K562 (cell line): ENCODE measurements around the gene SLC6A20. TPM values are rescaled to one million over a fixed set of nuclear protein-coding genes. Genes with fewer than 3 reads are reported as not detected.

Experiments used
- ATAC-seq: fragments of 200-7000 bp; cut with Tn5 transposase; 3 replicates; pipeline ENCODE4 v1.9.1; 2020; ENCODE audit warnings: moderate library complexity
- BruUV-seq: library from RNA; stranded (reverse); fragments of 400-500 nt; replicated peaks from 2 replicates; lab custom pipeline; 2021; lab: Mats Ljungman, UMichigan
- CTCF ChIA-PET: fragments of 300-600 bp; formaldehyde crosslinking; extraction: SDS; loops from one replicate; lab custom pipeline; 2021; ENCODE audit warnings: low intra/inter-chr PET ratio; lab: Yijun Ruan, JAX
- POLR2A ChIA-PET: fragments of 300-600, 350-650 bp; sonication (Branson Sonifier 250); formaldehyde crosslinking; extraction: SDS; loops from one replicate; lab custom pipeline; 2021; ENCODE audit warnings: antibody characterized with exemption, inconsistent platforms; lab: Yijun Ruan, JAX
- DNase-seq, 4 experiments: peaks; one replicate each; pipeline versions ENCODE4 v3.0.0 to v3.0.0-alpha.2; 2011 to 2018; ENCODE audit warnings: low spot score in 3 of 4, mixed read lengths in 3 of 4; ENCODE audit errors: extremely low read depth in 1 of 4
- FAIRE-seq: peaks from 2 replicates; lab custom pipeline; 2011; peaks lifted over from hg19 to GRCh38; lab: Jason Lieb, UNC
- H2AFZ ChIP-seq: 2 replicates; pipeline ENCODE4 v1.6.0; 2011; ENCODE audit warnings: low read depth, low read length, control low read depth, inconsistent platforms
- H3K27ac ChIP-seq: fragments of 200-600 bp; 3 replicates; pipeline ENCODE4 v1.8.0; 2011; ENCODE audit warnings: low read depth, mild to moderate bottlenecking, control low read depth, inconsistent platforms, low read length, moderate library complexity, mixed read lengths; ENCODE audit errors: extremely low read depth
- H3K27me3 ChIP-seq, 2 experiments: fragments of 300-600 bp in 1 of 2; 2 replicates in 1 of 2; 3 replicates in 1 of 2; pipeline versions ENCODE4 v1.6.0 to v1.8.0; 2011; ENCODE audit warnings: inconsistent platforms in 2 of 2, low read length in 2 of 2, mild to moderate bottlenecking in 1 of 2, mixed read lengths in 1 of 2, moderate library complexity in 1 of 2; ENCODE audit not compliant: control insufficient read depth in 2 of 2, insufficient read depth in 2 of 2
- H3K36me3 ChIP-seq: fragments of 300-600 bp; 3 replicates; pipeline ENCODE4 v1.8.0; 2011; ENCODE audit warnings: mild to moderate bottlenecking, low read length, inconsistent platforms; ENCODE audit not compliant: control insufficient read depth, insufficient read depth
- H3K4me1 ChIP-seq, 2 experiments: fragments of 200-600 bp in 1 of 2; replicated peaks in 1 of 2; 2 replicates in 1 of 2; 3 replicates in 1 of 2; pipeline versions ENCODE4 v1.5.1 to v1.8.0; 2011; ENCODE audit warnings: inconsistent platforms in 2 of 2, low read length in 2 of 2, mild to moderate bottlenecking in 1 of 2, mixed read lengths in 1 of 2, moderate library complexity in 1 of 2; ENCODE audit not compliant: control insufficient read depth in 2 of 2, insufficient read depth in 2 of 2
- H3K4me2 ChIP-seq: 2 replicates; pipeline ENCODE4 v1.6.1; 2011; ENCODE audit warnings: low read length, control low read depth, inconsistent platforms, mixed read lengths; ENCODE audit not compliant: insufficient read depth
- H3K4me3 ChIP-seq: fragments of 200-600 bp; sonication (generic), shearing (Covaris generic); 2 replicates; pipeline ENCODE4 v1.5.1; 2016; ENCODE audit warnings: control low read depth, inconsistent platforms
- H3K79me2 ChIP-seq: fragments of 200-600 bp; 3 replicates; pipeline ENCODE4 v1.8.0; 2011; ENCODE audit warnings: low read length, inconsistent platforms; ENCODE audit not compliant: control insufficient read depth, insufficient read depth
- H3K9ac ChIP-seq, 2 experiments: 2 replicates each; pipeline versions ENCODE4 v1.6.0 to v1.6.1; 2011; ENCODE audit warnings: low read depth in 2 of 2, low read length in 2 of 2, control low read depth in 1 of 2, inconsistent platforms in 1 of 2, mild to moderate bottlenecking in 1 of 2, mixed read lengths in 1 of 2; ENCODE audit not compliant: insufficient read depth in 1 of 2
- H3K9me1 ChIP-seq: one replicate; pipeline ENCODE4 v1.6.0; 2011; ENCODE audit warnings: inconsistent platforms, mild to moderate bottlenecking, low read length, moderate library complexity; ENCODE audit not compliant: control insufficient read depth, insufficient read depth
- H3K9me3 ChIP-seq: replicated peaks from 2 replicates; pipeline ENCODE4 v1.5.1; 2011; ENCODE audit warnings: low read depth, low read length, inconsistent platforms; ENCODE audit not compliant: control insufficient read depth, insufficient read depth
- H4K20me1 ChIP-seq: replicated peaks from 2 replicates; pipeline ENCODE4 v1.6.1; 2011; ENCODE audit warnings: low read length, inconsistent platforms, mixed read lengths; ENCODE audit not compliant: control insufficient read depth, insufficient read depth
- CREB3 ChIP-seq: fragments of 450-650 bp; conservative IDR thresholded peaks from 2 replicates; pipeline ENCODE4 v1.6.1; 2016; ENCODE audit warnings: missing genetic modification characterization, low read depth, mild to moderate bottlenecking, missing compliant biosample characterization, moderate library complexity
- ZNF407 ChIP-seq: fragments of 450-650 bp; IDR thresholded peaks from 2 replicates; pipeline ENCODE4 v1.6.1; 2016; ENCODE audit warnings: low read depth
- WGBS: fragments of 100-300 bp; shearing (Covaris generic); methylation state at CpG from one replicate; pipeline ENCODE4 v1.1.6; 2016; ENCODE audit warnings: low coverage, mixed read lengths; ENCODE audit not compliant: insufficient coverage; ENCODE audit errors: missing lambda C conversion rate; 5-methylcytosine and 5-hydroxymethylcytosine counted together
- in situ Hi-C: fragments of 300-500 bp; cut with MboI; formaldehyde crosslinking; loops from 4 replicates; pipeline ENCODE4 v1.15.0; 2018; ENCODE audit warnings: inconsistent platforms, mixed read lengths
- intact Hi-C: fragments of 100-400 bp; cut with micrococcal nuclease; formaldehyde crosslinking; loops from 2 replicates; pipeline ENCODE4 v1.14.2; 2022
- polyA plus RNA-seq, 8 experiments: library from polyadenylated mRNA; depleted of rRNA in 4 of 8; stranded (reverse) in 5 of 8; unstranded in 3 of 8; fragments of >200 nt; fragmentation: Nextera tagmentation in 2 of 8; fragmentation: Illumina TruSeq in 1 of 8; extraction: Ambion mirVana in 2 of 8; extraction: Trizol in 1 of 8; gene quantifications; 2 replicates each; pipeline versions ENCODE4 v1.2.1 to v1.2.3, GENCODE V29; 2011 to 2014; ENCODE audit warnings: inconsistent platforms in 1 of 8, missing spikeins in 1 of 8
- total RNA-seq, 7 experiments: library from RNA; depleted of rRNA in 6 of 7; stranded (reverse); fragments of >200 nt in 6 of 7; fragmentation: Illumina TruSeq in 2 of 7; extraction: Trizol in 2 of 7; gene quantifications; 2 replicates each; pipeline versions ENCODE4 v1.2.1 to v1.2.3, GENCODE V29; 2011 to 2021; ENCODE audit warnings: low replicate concordance in 1 of 7

SLC6A20 gene
- total and polyA plus RNA-seq, 9 of the 15 experiments (the other 6 are each of a cell fraction or from before 2014, with no cell fraction given): not detected

- in situ Hi-C loops: no loop called here
- intact Hi-C loops: no loop called here
Measured at GRCh38 chr3:45739991-45740390, 56.3 kb downstream of the SLC6A20 start.

More at GRCh38 chr3:45739991-45740390, 56.3 kb downstream of the SLC6A20 start:
- POLR2A ChIA-PET: no interaction called here
- Histone ChIP-seq H3K27ac (no peak overlapping the region), H3K4me1 (no peaks in the 10 kb centered on the region), H4K20me1 (no peaks in the 10 kb centered on the region), H3K9me3 (no peaks in the 10 kb centered on the region), H2AFZ (no peak overlapping the region), H3K79me2 (no peaks in the 10 kb centered on the region), H3K4me3 (no peak overlapping the region), H3K9me1 (no peaks in the 10 kb centered on the region)
- BruUV-seq: no TSS peak
- ATAC-seq (no peak), FAIRE-seq (no peak), DNase-seq (no peak)
- TF ChIP-seq ZNF407: no peak
- TF ChIP-seq CREB3: no peak
- TF ChIP-seq, all 486 proteins: peak for 0
- Histone ChIP-seq H3K4me2 (no peak overlapping the region), H3K9ac (no peak overlapping the region), H3K36me3 (peaks cover 92% of the 10 kb centered on the region), H3K27me3 (no peaks in the 10 kb centered on the region)
- 93% methylated on average over 2 of the region's 2 CpGs for WGBS
- CTCF ChIA-PET: no interaction called here
